Upper lobe of left lung (tissue), 4 donors: Measurements from ENCODE around the gene CRYGS.

Experiments
- CTCF ChIP-seq, 6 experiments: fragments of 450-650 bp in 4 of 6; fragments of 200-600 bp in 2 of 6; sonication (generic) in 2 of 6; IDR thresholded peaks; one replicate each; pipeline ENCODE4 v1.5.1; 2016 to 2019; ENCODE audit warnings: antibody characterized with exemption in 6 of 6
- EP300 ChIP-seq, 4 donors: sonication (generic); formaldehyde crosslinking; IDR thresholded peaks; one replicate each; pipeline ENCODE4 v1.5.1; 2017; ENCODE audit warnings: antibody characterized with exemption in 4 of 4, control low read depth in 2 of 4
- POLR2A ChIP-seq, 4 donors: fragments of 450-650 bp; IDR thresholded peaks; one replicate each; pipeline ENCODE4 v1.5.1; 2016 to 2017; ENCODE audit warnings: antibody characterized with exemption in 4 of 4, mild to moderate bottlenecking in 2 of 4
- POLR2AphosphoS5 ChIP-seq, 2 donors: sonication (generic); formaldehyde crosslinking; IDR thresholded peaks; one replicate each; pipeline ENCODE4 v1.5.1; 2017; ENCODE audit warnings: antibody characterized with exemption in 2 of 2

- TF ChIP-seq CTCF (IDR thresholded peaks at IDR 0.05) (no peak), EP300 (IDR thresholded peaks at IDR 0.05) (no peak), POLR2A (IDR thresholded peaks at IDR 0.05) (no peak), POLR2AphosphoS5 (IDR thresholded peaks at IDR 0.05) (no peak)
Observed at GRCh38 chr3:186587183-186587582, 43.0 kb upstream of the CRYGS start.
